GM12891 (cell line): ENCODE data around the gene DAND5.
A peak's percentile ranks its signal among the peaks of the same experiment; 100 is the strongest.

Source experiments
- DNase-seq: peaks from one replicate; pipeline ENCODE4 v3.0.0; 2011; ENCODE audit warnings: low spot score; ENCODE audit not compliant: insufficient read length
- FAIRE-seq: peaks from 2 replicates; lab custom pipeline; 2011; peaks lifted over from hg19 to GRCh38; lab: Jason Lieb, UNC
- PAX5 ChIP-seq: IDR thresholded peaks from 2 replicates; pipeline ENCODE4 v1.6.1; 2011; ENCODE audit warnings: low read length, moderate library complexity, mild to moderate bottlenecking; ENCODE audit not compliant: insufficient read depth, severe bottlenecking
- POLR2A ChIP-seq: IDR thresholded peaks from 2 replicates; pipeline ENCODE4 v1.6.1; 2011; ENCODE audit warnings: low read depth, low read length, control low read depth
- POLR2AphosphoS5 ChIP-seq: IDR thresholded peaks from 2 replicates; pipeline ENCODE4 v1.6.1; 2011; ENCODE audit warnings: low read depth, low read length, control low read depth
- POU2F2 ChIP-seq: IDR thresholded peaks from 2 replicates; pipeline ENCODE4 v1.6.1; 2011; ENCODE audit warnings: low read depth, mild to moderate bottlenecking, control low read depth, low read length, moderate library complexity
- SPI1 ChIP-seq: IDR thresholded peaks from 2 replicates; pipeline ENCODE4 v1.6.1; 2011; ENCODE audit warnings: low read depth, low read length, control low read depth
- TAF1 ChIP-seq: IDR thresholded peaks from 2 replicates; pipeline ENCODE4 v1.6.1; 2011; ENCODE audit warnings: low read depth, low read length, control low read depth

DAND5 gene

GRCh38 chr19:12979974-12980373 is 10.6 kb downstream of the DAND5 start:
- TF ChIP-seq PAX5 (no peak), POLR2AphosphoS5 (no peak), TAF1 (no peak), SPI1 (no peak), POU2F2 (no peak), POLR2A (no peak)
- DNase-seq = no peak
- FAIRE-seq = no peak

DNA sequence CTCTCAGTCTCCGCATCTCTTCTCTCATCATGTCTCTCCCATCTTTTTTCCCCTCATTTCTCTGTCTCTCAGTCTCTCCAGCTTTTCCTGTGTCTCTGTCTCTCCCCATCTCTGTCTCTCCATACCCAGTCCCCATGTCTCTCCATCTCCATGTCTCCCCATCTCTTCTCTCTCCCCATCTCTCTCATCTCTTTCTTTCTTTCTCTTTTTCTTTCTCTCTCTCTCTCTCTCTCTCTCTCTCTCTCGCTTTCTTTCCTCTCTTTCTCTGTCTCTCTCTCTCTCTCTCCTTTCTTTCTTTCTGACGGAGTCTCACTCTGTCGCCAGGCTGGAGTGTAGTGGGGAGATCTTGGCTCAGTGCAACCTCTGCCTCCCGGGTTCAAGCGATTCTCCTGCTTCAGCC is 13.3 kb downstream of the DAND5 start:
- DNase-seq (no peak), FAIRE-seq (no peak)
- TF ChIP-seq TAF1 = no peak
- no peak for TF ChIP-seq POU2F2
- TF ChIP-seq PAX5 = no peak
- no peak for TF ChIP-seq POLR2AphosphoS5
- TF ChIP-seq SPI1 = no peak
- no peak for TF ChIP-seq POLR2A

DNA sequence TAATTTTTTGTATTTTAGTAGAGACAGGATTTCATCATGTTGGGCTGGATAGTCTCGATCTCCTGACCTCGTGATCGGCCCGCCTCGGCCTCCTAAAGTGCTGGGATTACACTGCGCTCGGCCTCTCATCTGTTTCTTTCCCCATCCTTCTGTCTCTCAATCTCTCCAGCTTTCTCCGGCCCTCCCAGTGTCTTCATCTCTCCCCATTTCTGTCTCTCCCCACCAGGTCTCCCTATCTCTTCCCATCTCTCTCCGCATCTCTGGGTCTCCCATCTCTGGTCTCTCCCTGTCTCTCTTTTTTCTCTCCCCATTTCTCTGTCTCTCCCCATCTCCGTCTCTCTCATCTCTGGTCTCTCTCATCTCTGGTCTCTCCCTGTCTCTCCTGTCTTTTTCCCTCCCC is 13.7 kb downstream of the DAND5 start:
- no peak for TF ChIP-seq PAX5
- no peak for TF ChIP-seq POLR2AphosphoS5
- TF ChIP-seq POLR2A = no peak
- TF ChIP-seq POU2F2 = no peak
- no peak for TF ChIP-seq TAF1
- no peak for TF ChIP-seq SPI1
- FAIRE-seq (no peak), DNase-seq (no peak)

DNA sequence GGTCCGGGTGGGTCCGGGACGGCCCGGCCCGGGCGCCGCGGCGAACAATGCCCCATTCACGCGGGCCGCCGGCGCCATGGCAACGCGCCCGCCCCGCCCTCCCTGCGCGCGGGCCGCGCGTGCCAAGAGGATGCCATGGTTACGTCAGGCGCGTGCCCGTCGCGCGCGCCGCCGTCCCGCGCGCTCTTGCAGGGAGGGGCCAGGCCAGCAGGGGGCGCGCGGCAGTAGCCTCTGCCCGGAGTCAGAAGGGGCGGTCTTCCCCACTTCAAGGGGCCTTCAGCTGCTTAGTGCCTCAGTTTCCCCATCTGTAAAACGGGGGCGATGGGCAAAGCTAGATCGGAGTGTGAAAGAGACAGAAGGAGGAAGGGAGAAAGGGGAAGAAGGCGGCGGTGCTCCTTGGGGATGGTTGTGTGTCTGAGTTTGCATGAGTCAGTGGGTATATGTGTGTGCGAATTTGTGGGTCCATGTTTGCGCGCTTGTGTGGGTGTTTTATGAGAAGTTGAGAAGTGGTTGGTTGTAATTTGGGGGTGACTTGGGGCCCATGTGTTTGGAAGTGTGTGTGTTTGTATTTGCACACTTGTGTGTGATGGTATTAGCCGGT is 14.3 kb downstream of the DAND5 start:
- TF ChIP-seq POU2F2 (no peak), PAX5 (peak; percentile 11)
- FAIRE-seq (peak; percentile 98), DNase-seq (peak; percentile 90)

- peak; percentile 81 for FAIRE-seq
- TF ChIP-seq SPI1 (no peak), POLR2A (no peak), TAF1 (no peak), POLR2AphosphoS5 (no peak), POU2F2 (no peak), PAX5 (no peak)
- no peak for DNase-seq
These were observed 14.8 kb downstream of the DAND5 start for GRCh38 chr19:12984143-12984627.

DNA sequence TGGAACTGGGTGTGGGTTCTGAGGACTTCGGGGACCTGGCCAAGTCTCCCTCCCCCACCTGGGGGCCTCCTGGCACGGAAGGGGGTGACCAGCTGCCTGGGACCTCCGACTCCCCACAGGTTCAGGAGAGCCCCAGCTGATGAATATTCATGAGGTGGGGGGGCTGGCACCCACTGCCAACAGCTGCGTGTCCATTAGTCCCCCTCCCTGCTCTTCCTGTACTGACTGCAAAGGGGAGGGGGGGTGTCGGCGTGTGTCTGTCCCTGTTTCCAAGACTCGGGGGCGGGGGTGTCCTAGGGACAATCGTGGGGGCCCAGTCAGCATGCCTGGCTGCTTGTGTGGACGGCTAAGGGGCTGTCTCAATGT is 15.3 kb downstream of the DAND5 start:
- TF ChIP-seq POU2F2 (peak; percentile 95), TAF1 (no peak)
- no peak for FAIRE-seq

GRCh38 chr19:12985049-12985776 is 15.8 kb downstream of the DAND5 start:
- FAIRE-seq (peak; percentile 62), DNase-seq (no peak)
- TF ChIP-seq TAF1 = no peak
- TF ChIP-seq POLR2AphosphoS5 = no peak
- TF ChIP-seq POU2F2 = no peak
- no peak for TF ChIP-seq POLR2A
- no peak for TF ChIP-seq PAX5
- TF ChIP-seq SPI1 = no peak

More for the DNA sequence above, 15.3 kb downstream of the DAND5 start:
- DNase-seq = no peak

DNA sequence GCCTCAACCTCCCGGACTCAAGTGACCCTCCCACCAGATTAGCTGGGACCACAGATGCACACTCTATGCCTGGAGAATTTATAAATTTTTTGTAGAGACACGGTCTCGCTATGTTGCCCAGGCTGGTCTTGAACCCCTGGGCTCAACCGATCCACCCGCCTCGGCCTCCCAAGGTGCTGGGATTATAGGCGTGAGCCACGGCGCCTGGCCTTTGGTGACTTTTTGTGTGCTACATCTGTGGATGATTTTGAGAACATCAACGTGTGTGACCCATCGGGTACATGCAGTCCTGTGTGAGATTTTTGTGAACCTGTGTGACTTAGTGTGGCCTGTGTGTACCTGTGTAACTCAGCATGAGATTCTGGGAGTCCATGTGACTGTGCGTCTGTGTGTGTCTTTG is 17.4 kb downstream of the DAND5 start:
- DNase-seq (no peak), FAIRE-seq (no peak)
- no peak for TF ChIP-seq PAX5

GRCh38 chr19:12987190-12987589 is 17.8 kb downstream of the DAND5 start:
- FAIRE-seq (no peak), DNase-seq (no peak)
- TF ChIP-seq TAF1 (no peak), PAX5 (no peak), SPI1 (no peak), POLR2A (no peak), POLR2AphosphoS5 (no peak), POU2F2 (no peak)

DNA sequence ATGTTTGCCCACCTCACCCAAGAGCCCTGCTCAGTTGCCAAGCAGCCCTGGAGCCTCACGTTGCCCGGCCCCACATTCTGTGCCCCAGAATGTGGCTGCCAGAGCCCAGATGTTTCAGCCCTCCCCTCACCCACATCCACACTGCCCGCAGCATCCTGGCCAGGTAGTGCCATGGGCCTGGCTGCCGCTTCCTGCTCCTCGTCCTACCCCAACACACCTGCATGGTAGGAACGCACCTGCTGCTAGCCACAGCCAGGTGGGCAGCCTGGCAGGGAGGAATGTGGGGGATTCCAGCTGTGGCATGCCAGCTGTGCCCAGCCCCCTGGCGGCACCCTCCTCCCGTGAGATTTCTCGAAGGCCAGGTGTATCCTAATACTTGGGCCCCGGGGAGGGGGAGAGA is 18.4 kb downstream of the DAND5 start:
- FAIRE-seq (no peak), DNase-seq (no peak)
- no peak for TF ChIP-seq POU2F2
- TF ChIP-seq TAF1 = no peak
- no peak for TF ChIP-seq PAX5
- TF ChIP-seq SPI1 = no peak
- no peak for TF ChIP-seq POLR2A
- no peak for TF ChIP-seq POLR2AphosphoS5
